ENCODE measurements around the gene CAV2. TPM values are rescaled to one million over a fixed set of nuclear protein-coding genes. Genes with fewer than 3 reads are reported as not detected.
A peak's percentile ranks its signal among the peaks of the same experiment; 100 is the strongest.

Gene CAV2
- total RNA-seq, 1 experiment from 2014 or later: 76.6 TPM

- Histone ChIP-seq H3K4me2 (ENCODE audit: low read length) (no peak overlapping the region), H3K27ac (ENCODE audit: low read length) (0 out of 2 replicates have a peak overlapping the region, but pooled peaks have one; percentile 14), H3K27me3 (ENCODE audit: low read length) (no peaks in the 10 kb centered on the region), H3K79me2 (ENCODE audit: low read length) (peaks cover 74% of the 10 kb centered on the region), H3K36me3 (ENCODE audit: low read depth, low read length) (peaks cover 68% of the 10 kb centered on the region), H3K9me3 (ENCODE audit: low read length) (no peaks in the 10 kb centered on the region), H3F3A (ENCODE audit: low read length, unreplicated experiment) (no peaks in the 10 kb centered on the region), H2AFZ (ENCODE audit: low read length) (no peak overlapping the region), H4K20me1 (ENCODE audit: low read length) (no peaks in the 10 kb centered on the region), H3K4me3 (ENCODE audit: low read length) (no peak overlapping the region), H3K9me2 (replicated peaks; ENCODE audit: low read length) (no peaks in the 10 kb centered on the region), H3K9ac (ENCODE audit: low read length) (no peak overlapping the region), H3K4me1 (ENCODE audit: insufficient read depth, low read length) (peaks cover 10% of the 10 kb centered on the region; the same call in 1 of the 2 replicates)
- CTCF ChIA-PET: no interaction called here
- DNase-seq: peak; percentile 50
- POLR2A ChIA-PET (ENCODE audit: unreplicated experiment): no interaction called here
- TF ChIP-seq CTCF (conservative IDR thresholded peaks at IDR 0.05; ENCODE audit: low read depth, low read length) (no peak), EZH2 (IDR thresholded peaks at IDR 0.05; ENCODE audit: low read length, unreplicated experiment) (no peak)
- BruUV-seq (replicated peaks): no TSS peak
- peak; percentile 61; the same call in 1 of the 2 replicates for ATAC-seq
- intact Hi-C loops (cut with micrococcal nuclease): no loop called here
Measured at GRCh38 chr7:116552602-116553001, 53.1 kb downstream of the CAV2 start.

- H4K20me1 ChIP-seq (ENCODE audit: low read length): no peaks in the 10 kb centered on the region
- DNase-seq (no peak), ATAC-seq (no peak)
- no TSS peak for BruUV-seq (replicated peaks)
- no peaks in the 10 kb centered on the region for H3K27me3 ChIP-seq (ENCODE audit: low read length)
- H3K9ac ChIP-seq (ENCODE audit: low read length): no peak overlapping the region
- TF ChIP-seq EZH2 (IDR thresholded peaks at IDR 0.05; ENCODE audit: low read length, unreplicated experiment) (no peak), EZH2phosphoT487 (IDR thresholded peaks at IDR 0.05; ENCODE audit: borderline replicate concordance, low read length) (no peak), CTCF (conservative IDR thresholded peaks at IDR 0.05; ENCODE audit: low read depth, low read length) (no peak)
- intact Hi-C loops (cut with micrococcal nuclease): no loop called here
- H3K9me3 ChIP-seq (ENCODE audit: low read length): no peaks in the 10 kb centered on the region
- no peak overlapping the region for H3K27ac ChIP-seq (ENCODE audit: low read length)
- ChIA-PET POLR2A (ENCODE audit: unreplicated experiment) (interaction anchor here (0.5 kb wide), 1 partner anchor 241 kb away, joined by 3 read pairs; no protein-coding TSS in a partner anchor), CTCF (no interaction called here)
- no peaks in the 10 kb centered on the region for H3K9me2 ChIP-seq (replicated peaks; ENCODE audit: low read length)
- no peak overlapping the region for H2AFZ ChIP-seq (ENCODE audit: low read length)
- no peak overlapping the region for H3K4me3 ChIP-seq (ENCODE audit: low read length)
- H3F3A ChIP-seq (ENCODE audit: low read length, unreplicated experiment): no peaks in the 10 kb centered on the region
- H3K79me2 ChIP-seq (ENCODE audit: low read length): peaks cover 74% of the 10 kb centered on the region
- H3K4me1 ChIP-seq (ENCODE audit: insufficient read depth, low read length): peaks cover 10% of the 10 kb centered on the region; the same call in 1 of the 2 replicates
- peaks cover 68% of the 10 kb centered on the region for H3K36me3 ChIP-seq (ENCODE audit: low read depth, low read length)
- no peak overlapping the region for H3K4me2 ChIP-seq (ENCODE audit: low read length)
Measured at GRCh38 chr7:116553168-116553964, 53.8 kb downstream of the CAV2 start.

- Histone ChIP-seq H3K9me2 (replicated peaks; ENCODE audit: low read length) (no peaks in the 10 kb centered on the region), H3K27ac (ENCODE audit: low read length) (no peak overlapping the region), H3F3A (ENCODE audit: low read length, unreplicated experiment) (no peaks in the 10 kb centered on the region), H3K79me2 (ENCODE audit: low read length) (peaks cover 65% of the 10 kb centered on the region), H3K27me3 (ENCODE audit: low read length) (no peaks in the 10 kb centered on the region), H3K4me3 (ENCODE audit: low read length) (no peak overlapping the region), H3K9ac (ENCODE audit: low read length) (no peak overlapping the region), H3K9me3 (ENCODE audit: low read length) (no peaks in the 10 kb centered on the region), H4K20me1 (ENCODE audit: low read length) (peaks cover 4% of the 10 kb centered on the region; the same call in 1 of the 2 replicates), H3K36me3 (ENCODE audit: low read depth, low read length) (peaks cover 75% of the 10 kb centered on the region), H3K4me1 (ENCODE audit: insufficient read depth, low read length) (peaks cover 14% of the 10 kb centered on the region), H2AFZ (ENCODE audit: low read length) (no peak overlapping the region), H3K4me2 (ENCODE audit: low read length) (no peak overlapping the region)
- CTCF ChIA-PET: no interaction called here
- ATAC-seq (no peak), DNase-seq (no peak)
- intact Hi-C loops (cut with micrococcal nuclease): no loop called here
- POLR2A ChIA-PET (ENCODE audit: unreplicated experiment): interaction anchor here (0.5 kb wide), 1 partner anchor 242 kb away, joined by 3 read pairs; no protein-coding TSS in a partner anchor
- no peak for TF ChIP-seq EZH2 (IDR thresholded peaks at IDR 0.05; ENCODE audit: low read length, unreplicated experiment)
- TF ChIP-seq CTCF (conservative IDR thresholded peaks at IDR 0.05; ENCODE audit: low read depth, low read length): no peak
- no peak for TF ChIP-seq EZH2phosphoT487 (IDR thresholded peaks at IDR 0.05; ENCODE audit: borderline replicate concordance, low read length)
- no TSS peak for BruUV-seq (replicated peaks)
Measured at GRCh38 chr7:116554436-116554835, 54.9 kb downstream of the CAV2 start.

Measured in PC-3 (cell line).